Measurements from ENCODE around the gene FBN2. TPM values are rescaled to one million over a fixed set of nuclear protein-coding genes. Genes with fewer than 3 reads are reported as not detected.

FBN2 gene
- total and polyA plus RNA-seq, 9 of the 15 experiments (the other 6 are each of a cell fraction or from before 2014, with no cell fraction given) = 0.01 to 0.09 TPM; not detected in 7

- TF ChIP-seq ZNF277 (CRISPR knock-in tag; IDR thresholded peaks at IDR 0.05; ENCODE audit: borderline replicate concordance) (no peak), KDM2B (CRISPR knock-in tag; IDR thresholded peaks at IDR 0.05) (no peak), KAT7 (CRISPR knock-in tag; IDR thresholded peaks at IDR 0.05; ENCODE audit: borderline replicate concordance) (no peak), GABPA (tag; conservative IDR thresholded peaks at IDR 0.05; ENCODE audit: low read depth) (no peak), C11orf30 (IDR thresholded peaks at IDR 0.05; ENCODE audit: low read depth) (no peak), ZNF24 (IDR thresholded peaks at IDR 0.05) (no peak), ZNF609 (CRISPR knock-in tag; IDR thresholded peaks at IDR 0.05; ENCODE audit: borderline replicate concordance) (no peak), ZNF217 (CRISPR knock-in tag; IDR thresholded peaks at IDR 0.05) (no peak), SMARCC2 (IDR thresholded peaks at IDR 0.05; ENCODE audit: low read depth) (no peak), ZKSCAN1 (IDR thresholded peaks at IDR 0.05; ENCODE audit: low read depth, low read length) (no peak)
Measured at GRCh38 chr5:128328446-128328845, 209.6 kb downstream of the FBN2 start (continued).
